Smooth muscle cell (in vitro differentiated cells): ENCODE measurements around the gene HMX3. TPM values are rescaled to one million over a fixed set of nuclear protein-coding genes. Genes with fewer than 3 reads are reported as not detected.
A peak's percentile ranks its signal among the peaks of the same experiment; 100 is the strongest.

Source experiments
- DNase-seq: peaks from one replicate; lab custom pipeline; 2025; ENCODE audit not compliant: unreplicated experiment; lab: John Stamatoyannopoulos, UW
- H2AFZ ChIP-seq: fragments of 200-600 bp; sonication (generic); 2 replicates; pipeline ENCODE4 v1.6.0; 2016; ENCODE audit warnings: antibody characterized with exemption, low read depth, mild to moderate bottlenecking
- H3F3A ChIP-seq: fragments of 200-600 bp; sonication (generic); 2 replicates; pipeline ENCODE4 v1.6.0; 2017; ENCODE audit warnings: antibody characterized with exemption, low read depth
- H3K27ac ChIP-seq: fragments of 200-600 bp; sonication (generic); 2 replicates; pipeline ENCODE4 v1.5.1; 2016; ENCODE audit warnings: low read depth, mild to moderate bottlenecking
- H3K27me3 ChIP-seq: fragments of 200-600 bp; sonication (generic); 2 replicates; pipeline ENCODE4 v1.6.1; 2016; ENCODE audit warnings: low read depth, mild to moderate bottlenecking
- H3K36me3 ChIP-seq: fragments of 200-600 bp; sonication (generic); 2 replicates; pipeline ENCODE4 v1.5.1; 2016; ENCODE audit warnings: low read depth
- H3K4me1 ChIP-seq: fragments of 200-600 bp; sonication (generic); 2 replicates; pipeline ENCODE4 v1.5.1; 2016; ENCODE audit warnings: low read depth
- H3K4me2 ChIP-seq: fragments of 200-600 bp; sonication (generic); 2 replicates; pipeline ENCODE4 v1.6.0; 2016; ENCODE audit warnings: mild to moderate bottlenecking
- H3K4me3 ChIP-seq: fragments of 200-600 bp; sonication (generic); 2 replicates; pipeline ENCODE4 v1.5.1; 2016; ENCODE audit warnings: mild to moderate bottlenecking
- H3K79me2 ChIP-seq: fragments of 200-600 bp; sonication (generic); 2 replicates; pipeline ENCODE4 v1.6.0; 2016; ENCODE audit warnings: low read depth, mild to moderate bottlenecking
- H3K9ac ChIP-seq: fragments of 200-600 bp; sonication (generic); 2 replicates; pipeline ENCODE4 v1.6.0; 2016; ENCODE audit warnings: low read depth
- H3K9me3 ChIP-seq: fragments of 200-600 bp; sonication (generic); replicated peaks from 2 replicates; pipeline ENCODE4 v1.5.1; 2016; ENCODE audit warnings: low read depth
- H4K20me1 ChIP-seq: fragments of 200-600 bp; sonication (generic); 2 replicates; pipeline ENCODE4 v1.6.0; 2016; ENCODE audit warnings: low read depth
- CTCF ChIP-seq: fragments of 200-600 bp; sonication (generic); IDR thresholded peaks from 2 replicates; pipeline ENCODE4 v1.5.1; 2017; ENCODE audit warnings: borderline replicate concordance, mild to moderate bottlenecking, antibody characterized with exemption; ENCODE audit not compliant: insufficient read depth, poor library complexity, severe bottlenecking
- WGBS: methylation state at CpG from one replicate; pipeline ENCODE4 v1.1.7; 2016; ENCODE audit warnings: low lambda C conversion rate; 5-methylcytosine and 5-hydroxymethylcytosine counted together
- polyA plus RNA-seq: library from polyadenylated mRNA; unstranded; fragments of >200 nt; fragmentation: Nextera tagmentation; extraction: Ambion mirVana; gene quantifications from 2 replicates; pipeline ENCODE4 v1.2.1, GENCODE V29; 2016
- total RNA-seq: library from RNA; depleted of rRNA; stranded (reverse); fragments of >200 nt; gene quantifications from 2 replicates; pipeline ENCODE4 v1.2.3, GENCODE V29; 2014

Gene HMX3
- total and polyA plus RNA-seq, 2 experiments from 2014 or later = not detected

DNA sequence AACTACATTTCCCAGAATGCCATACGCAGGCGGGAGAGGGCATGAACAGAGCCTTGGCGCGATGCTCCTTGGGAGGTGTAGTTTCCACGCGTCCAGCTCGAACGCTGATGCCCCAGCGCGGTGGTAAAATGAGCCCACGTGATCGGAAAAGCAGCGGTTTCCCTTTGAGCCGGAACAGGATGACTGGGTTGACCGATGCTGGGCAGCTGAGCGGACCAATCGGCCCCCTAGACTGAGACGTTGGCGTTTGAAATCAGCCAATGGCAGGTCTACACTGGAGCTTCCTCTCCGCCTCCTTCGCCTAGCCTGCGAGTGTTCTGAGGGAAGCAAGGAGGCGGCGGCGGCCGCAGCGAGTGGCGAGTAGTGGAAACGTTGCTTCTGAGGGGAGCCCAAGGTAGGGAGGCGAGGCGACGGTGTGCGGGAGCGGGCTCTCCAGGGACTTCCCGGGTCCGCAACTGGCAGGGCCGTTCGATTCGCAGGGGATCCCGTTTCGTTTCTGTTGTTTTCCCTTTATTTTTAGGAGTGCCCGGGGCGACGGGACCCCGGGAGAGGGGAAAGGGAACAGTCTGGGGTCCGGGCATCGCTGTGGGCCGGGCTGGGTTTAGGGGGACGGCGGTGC, 18.4 kb downstream of the HMX3 start, which contains the start of gene BUB3:
TSS of gene BUB3 (plus strand) at position 311 of the 619 bp plus-strand sequence. CDS start 516 bp downstream, outside the sequence.
- Histone ChIP-seq H3K79me2 (peaks cover 44% of the 10 kb centered on the region), H3K9ac (peak within 1 kb of the TSS; percentile 85), H3K36me3 (peaks cover 8% of the 10 kb centered on the region), H3K27me3 (peaks cover 43% of the 10 kb centered on the region), H3F3A (no peaks in the 10 kb centered on the region), H4K20me1 (peaks cover 44% of the 10 kb centered on the region), H3K4me3 (peak within 1 kb of the TSS; percentile 97), H2AFZ (peak within 1 kb of the TSS; percentile 98), H3K4me2 (peak within 1 kb of the TSS; percentile 87), H3K4me1 (peaks cover 32% of the 10 kb centered on the region), H3K27ac (peak within 1 kb of the TSS; percentile 64), H3K9me3 (no peaks in the 10 kb centered on the region)
- WGBS = under 1% methylated on average over 41 of the region's 50 CpGs
- TF ChIP-seq CTCF = no peak
- peak; percentile 79 for DNase-seq

DNA sequence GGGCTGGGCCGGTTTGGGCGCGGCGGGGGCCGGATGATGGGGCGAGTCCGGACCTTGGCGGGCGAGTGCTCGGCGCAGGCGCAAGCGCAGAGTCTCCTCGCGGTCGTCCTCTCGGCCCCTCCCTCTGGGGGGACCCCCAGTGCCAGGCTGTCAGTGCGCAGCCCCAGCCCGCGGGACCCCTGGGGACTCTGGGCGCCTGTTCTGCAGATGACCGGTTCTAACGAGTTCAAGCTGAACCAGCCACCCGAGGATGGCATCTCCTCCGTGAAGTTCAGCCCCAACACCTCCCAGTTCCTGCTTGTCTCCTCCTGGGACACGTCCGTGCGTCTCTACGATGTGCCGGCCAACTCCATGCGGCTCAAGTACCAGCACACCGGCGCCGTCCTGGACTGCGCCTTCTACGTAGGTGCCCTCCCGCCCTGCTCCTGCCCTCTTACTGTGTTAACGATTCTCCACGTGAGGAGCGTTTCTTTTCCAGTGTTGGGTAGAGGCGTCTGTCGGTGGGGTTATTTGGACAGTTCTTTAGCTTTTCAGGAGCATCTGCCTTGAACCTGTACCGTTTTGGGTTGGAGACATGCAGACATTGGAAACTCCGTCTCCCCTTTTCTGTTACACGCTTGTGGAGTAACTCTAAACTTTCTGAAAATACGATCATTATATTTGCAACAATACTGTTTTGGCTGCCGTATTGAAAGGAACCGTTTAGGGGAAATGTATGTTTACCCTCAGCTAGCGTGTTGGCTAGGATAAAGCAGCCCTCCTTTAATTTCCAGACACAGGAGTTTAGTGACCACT, 19.1 kb downstream of the HMX3 start:
- peaks cover 51% of the 10 kb centered on the region for H3K79me2 ChIP-seq
- WGBS = 6% methylated on average over 42 of the region's 49 CpGs

GRCh38 chr10:123156078-123156477, 20.3 kb downstream of the HMX3 start:
- Histone ChIP-seq H3K36me3 (peaks cover 8% of the 10 kb centered on the region), H4K20me1 (peaks cover 63% of the 10 kb centered on the region), H2AFZ (no peak overlapping the region), H3K4me1 (peaks cover 22% of the 10 kb centered on the region), H3K9me3 (no peaks in the 10 kb centered on the region), H3K27ac (no peak overlapping the region), H3K4me2 (peak overlapping the region; percentile 87), H3K9ac (no peak overlapping the region), H3K27me3 (peaks cover 24% of the 10 kb centered on the region), H3K4me3 (peak overlapping the region; percentile 97), H3F3A (no peaks in the 10 kb centered on the region), H3K79me2 (peaks cover 56% of the 10 kb centered on the region)
- 98% methylated on average over 2 of the region's 2 CpGs for WGBS
- no peak for TF ChIP-seq CTCF
- no peak for DNase-seq

More for the DNA sequence above, 19.1 kb downstream of the HMX3 start:
- Histone ChIP-seq H3K36me3 (peaks cover 8% of the 10 kb centered on the region), H3K4me3 (peak overlapping the region; percentile 97), H2AFZ (peak overlapping the region; percentile 98), H3K9ac (peak overlapping the region; percentile 85), H4K20me1 (peaks cover 51% of the 10 kb centered on the region), H3K27ac (peak overlapping the region; percentile 64), H3F3A (no peaks in the 10 kb centered on the region), H3K4me1 (peaks cover 31% of the 10 kb centered on the region), H3K27me3 (peaks cover 36% of the 10 kb centered on the region), H3K9me3 (no peaks in the 10 kb centered on the region), H3K4me2 (peak overlapping the region; percentile 87)
- TF ChIP-seq CTCF = no peak
- no peak for DNase-seq
